ENCODE data around the gene GIN1. TPM values are rescaled to one million over a fixed set of nuclear protein-coding genes. Genes with fewer than 3 reads are reported as not detected.

Gene GIN1
- total RNA-seq, 1 donor from 2014 or later = 5.4 TPM

- TF ChIP-seq POLR2AphosphoS5 (IDR thresholded peaks at IDR 0.05; ENCODE audit: insufficient read depth in 1 of 2, low read depth in 1 of 2) (no peak), CTCF (IDR thresholded peaks at IDR 0.05) (no peak), POLR2A (IDR thresholded peaks at IDR 0.05) (no peak)
- Histone ChIP-seq H3K4me3 (no peak overlapping the region), H3K36me3 (peaks cover 0 to 6% of the 10 kb centered on the region in 2 donors), H3K4me1 (no peaks in the 10 kb centered on the region), H3K27me3 (no peaks in the 10 kb centered on the region), H3K27ac (no peak overlapping the region), H3K9me3 (no peaks in the 10 kb centered on the region)
- intact Hi-C loops (cut with DNase I) = no loop called here
- no peak for DNase-seq (ENCODE audit: extremely low spot score in 2 of 2)
These were observed 8.5 kb downstream of the GIN1 start for GRCh38 chr5:103111468-103111867.

GRCh38 chr5:103110403-103110802, 9.5 kb downstream of the GIN1 start:
- Histone ChIP-seq H3K27ac (no peak overlapping the region), H3K4me3 (no peak overlapping the region), H3K9me3 (no peaks in the 10 kb centered on the region), H3K27me3 (no peaks in the 10 kb centered on the region), H3K36me3 (peaks cover 0 to 6% of the 10 kb centered on the region in 2 donors), H3K4me1 (no peaks in the 10 kb centered on the region)
- intact Hi-C loops (cut with DNase I) = no loop called here
- DNase-seq (ENCODE audit: extremely low spot score in 2 of 2) = no peak
- no peak for TF ChIP-seq CTCF (IDR thresholded peaks at IDR 0.05)
- no peak for TF ChIP-seq POLR2AphosphoS5 (IDR thresholded peaks at IDR 0.05; ENCODE audit: insufficient read depth in 1 of 2, low read depth in 1 of 2)
- no peak for TF ChIP-seq POLR2A (IDR thresholded peaks at IDR 0.05)

- TF ChIP-seq CTCF (IDR thresholded peaks at IDR 0.05) (no peak), POLR2AphosphoS5 (IDR thresholded peaks at IDR 0.05; ENCODE audit: insufficient read depth in 1 of 2, low read depth in 1 of 2) (no peak), POLR2A (IDR thresholded peaks at IDR 0.05) (no peak)
- H3K4me3 ChIP-seq = no peak overlapping the region
- no peak for DNase-seq (ENCODE audit: extremely low spot score in 2 of 2)
- H3K27me3 ChIP-seq = no peaks in the 10 kb centered on the region
- no peak overlapping the region for H3K27ac ChIP-seq
- H3K36me3 ChIP-seq = peaks cover 0 to 6% of the 10 kb centered on the region in 2 donors
- no peaks in the 10 kb centered on the region for H3K9me3 ChIP-seq
- intact Hi-C loops (cut with DNase I) = no loop called here
- no peaks in the 10 kb centered on the region for H3K4me1 ChIP-seq
These were observed 10.7 kb downstream of the GIN1 start for GRCh38 chr5:103109277-103109676.

GRCh38 chr5:103108086-103108485, 11.9 kb downstream of the GIN1 start:
- peaks cover 0 to 6% of the 10 kb centered on the region in 2 donors for H3K36me3 ChIP-seq
- intact Hi-C loops (cut with DNase I) = no loop called here
- no peaks in the 10 kb centered on the region for H3K4me1 ChIP-seq
- no peak for TF ChIP-seq POLR2A (IDR thresholded peaks at IDR 0.05)
- TF ChIP-seq CTCF (IDR thresholded peaks at IDR 0.05) = no peak
- no peak for TF ChIP-seq POLR2AphosphoS5 (IDR thresholded peaks at IDR 0.05; ENCODE audit: insufficient read depth in 1 of 2, low read depth in 1 of 2)
- H3K27me3 ChIP-seq = no peaks in the 10 kb centered on the region
- no peak overlapping the region for H3K27ac ChIP-seq
- H3K4me3 ChIP-seq = no peak overlapping the region
- DNase-seq (ENCODE audit: extremely low spot score in 2 of 2) = no peak
- no peaks in the 10 kb centered on the region for H3K9me3 ChIP-seq

- intact Hi-C loops (cut with DNase I) = no loop called here
- TF ChIP-seq CTCF (IDR thresholded peaks at IDR 0.05) = no peak
- no peak for TF ChIP-seq POLR2A (IDR thresholded peaks at IDR 0.05)
- TF ChIP-seq POLR2AphosphoS5 (IDR thresholded peaks at IDR 0.05; ENCODE audit: insufficient read depth in 1 of 2, low read depth in 1 of 2) = no peak
- Histone ChIP-seq H3K27me3 (no peaks in the 10 kb centered on the region), H3K9me3 (no peaks in the 10 kb centered on the region), H3K36me3 (peaks cover 0 to 15% of the 10 kb centered on the region in 2 donors), H3K27ac (no peak overlapping the region), H3K4me1 (no peaks in the 10 kb centered on the region), H3K4me3 (no peak overlapping the region)
- no peak for DNase-seq (ENCODE audit: extremely low spot score in 2 of 2)
These were observed 17.7 kb downstream of the GIN1 start for GRCh38 chr5:103102234-103102633.

Data from vagina (tissue), 2 donors.